ENCODE measurements around the gene ANKS1B.

The ANKS1B gene

GRCh38 chr12:99959549-99960170 lies 25.1 kb downstream of the ANKS1B start:
- Histone ChIP-seq H3K9me3 (ENCODE audit: insufficient read depth, low read length) (no peaks in the 10 kb centered on the region), H3K36me3 (ENCODE audit: insufficient read depth, insufficient read length, low read length) (no peaks in the 10 kb centered on the region), H3K9ac (ENCODE audit: insufficient read length, low read depth) (no peak overlapping the region), H3K27me3 (ENCODE audit: insufficient read depth, insufficient read length) (no peaks in the 10 kb centered on the region), H3K4me1 (ENCODE audit: insufficient read depth, insufficient read length) (no peaks in the 10 kb centered on the region), H3K4me3 (ENCODE audit: insufficient read length, low read depth) (no peak overlapping the region)
- TF ChIP-seq ZNF274 (IDR thresholded peaks at IDR 0.05; ENCODE audit: low read depth, low read length) (no peak), SUZ12 (IDR thresholded peaks at IDR 0.05; ENCODE audit: extremely low read depth, insufficient read depth, insufficient read length) (no peak), YY1 (IDR thresholded peaks at IDR 0.05; ENCODE audit: insufficient read depth, insufficient read length) (no peak)
- DNase-seq (ENCODE audit: low read depth, low spot score): no peak

GRCh38 chr12:99957866-99958466 lies 26.8 kb downstream of the ANKS1B start:
- H3K27me3 ChIP-seq (ENCODE audit: insufficient read depth, insufficient read length): no peaks in the 10 kb centered on the region
- TF ChIP-seq YY1 (IDR thresholded peaks at IDR 0.05; ENCODE audit: insufficient read depth, insufficient read length) (no peak), ZNF274 (IDR thresholded peaks at IDR 0.05; ENCODE audit: low read depth, low read length) (no peak), SUZ12 (IDR thresholded peaks at IDR 0.05; ENCODE audit: extremely low read depth, insufficient read depth, insufficient read length) (no peak)
- H3K9me3 ChIP-seq (ENCODE audit: insufficient read depth, low read length): no peaks in the 10 kb centered on the region
- no peak overlapping the region for H3K9ac ChIP-seq (ENCODE audit: insufficient read length, low read depth)
- no peaks in the 10 kb centered on the region for H3K4me1 ChIP-seq (ENCODE audit: insufficient read depth, insufficient read length)
- no peak overlapping the region for H3K4me3 ChIP-seq (ENCODE audit: insufficient read length, low read depth)
- no peaks in the 10 kb centered on the region for H3K36me3 ChIP-seq (ENCODE audit: insufficient read depth, insufficient read length, low read length)
- no peak for DNase-seq (ENCODE audit: low read depth, low spot score)

- no peaks in the 10 kb centered on the region for H3K9me3 ChIP-seq (ENCODE audit: insufficient read depth, low read length)
- TF ChIP-seq YY1 (IDR thresholded peaks at IDR 0.05; ENCODE audit: insufficient read depth, insufficient read length): no peak
- no peak for TF ChIP-seq SUZ12 (IDR thresholded peaks at IDR 0.05; ENCODE audit: extremely low read depth, insufficient read depth, insufficient read length)
- no peak for TF ChIP-seq ZNF274 (IDR thresholded peaks at IDR 0.05; ENCODE audit: low read depth, low read length)
- H3K9ac ChIP-seq (ENCODE audit: insufficient read length, low read depth): no peak overlapping the region
- H3K27me3 ChIP-seq (ENCODE audit: insufficient read depth, insufficient read length): no peaks in the 10 kb centered on the region
- DNase-seq (ENCODE audit: low read depth, low spot score): no peak
- no peaks in the 10 kb centered on the region for H3K36me3 ChIP-seq (ENCODE audit: insufficient read depth, insufficient read length, low read length)
- H3K4me1 ChIP-seq (ENCODE audit: insufficient read depth, insufficient read length): no peaks in the 10 kb centered on the region
- H3K4me3 ChIP-seq (ENCODE audit: insufficient read length, low read depth): no peak overlapping the region
Observed at GRCh38 chr12:99954724-99955123, 30.0 kb downstream of the ANKS1B start.

GRCh38 chr12:99948370-99948769 lies 36.4 kb downstream of the ANKS1B start:
- Histone ChIP-seq H3K9ac (ENCODE audit: insufficient read length, low read depth) (no peak overlapping the region), H3K36me3 (ENCODE audit: insufficient read depth, insufficient read length, low read length) (no peaks in the 10 kb centered on the region), H3K9me3 (ENCODE audit: insufficient read depth, low read length) (no peaks in the 10 kb centered on the region), H3K27me3 (ENCODE audit: insufficient read depth, insufficient read length) (no peaks in the 10 kb centered on the region), H3K4me3 (ENCODE audit: insufficient read length, low read depth) (no peak overlapping the region), H3K4me1 (ENCODE audit: insufficient read depth, insufficient read length) (no peaks in the 10 kb centered on the region)
- no peak for DNase-seq (ENCODE audit: low read depth, low spot score)
- TF ChIP-seq SUZ12 (IDR thresholded peaks at IDR 0.05; ENCODE audit: extremely low read depth, insufficient read depth, insufficient read length): no peak
- no peak for TF ChIP-seq YY1 (IDR thresholded peaks at IDR 0.05; ENCODE audit: insufficient read depth, insufficient read length)
- TF ChIP-seq ZNF274 (IDR thresholded peaks at IDR 0.05; ENCODE audit: low read depth, low read length): no peak

- Histone ChIP-seq H3K9ac (ENCODE audit: insufficient read length, low read depth) (no peak overlapping the region), H3K4me3 (ENCODE audit: insufficient read length, low read depth) (no peak overlapping the region), H3K27me3 (ENCODE audit: insufficient read depth, insufficient read length) (no peaks in the 10 kb centered on the region), H3K9me3 (ENCODE audit: insufficient read depth, low read length) (no peaks in the 10 kb centered on the region), H3K4me1 (ENCODE audit: insufficient read depth, insufficient read length) (no peaks in the 10 kb centered on the region), H3K36me3 (ENCODE audit: insufficient read depth, insufficient read length, low read length) (no peaks in the 10 kb centered on the region)
- TF ChIP-seq SUZ12 (IDR thresholded peaks at IDR 0.05; ENCODE audit: extremely low read depth, insufficient read depth, insufficient read length): no peak
- TF ChIP-seq ZNF274 (IDR thresholded peaks at IDR 0.05; ENCODE audit: low read depth, low read length): no peak
- TF ChIP-seq YY1 (IDR thresholded peaks at IDR 0.05; ENCODE audit: insufficient read depth, insufficient read length): no peak
- DNase-seq (ENCODE audit: low read depth, low spot score): no peak
Observed at GRCh38 chr12:99946131-99946530, 38.6 kb downstream of the ANKS1B start.

GRCh38 chr12:99935608-99936007 lies 49.1 kb downstream of the ANKS1B start:
- H3K9ac ChIP-seq (ENCODE audit: insufficient read length, low read depth): no peak overlapping the region
- no peak for DNase-seq (ENCODE audit: low read depth, low spot score)
- no peaks in the 10 kb centered on the region for H3K27me3 ChIP-seq (ENCODE audit: insufficient read depth, insufficient read length)
- H3K36me3 ChIP-seq (ENCODE audit: insufficient read depth, insufficient read length, low read length): no peaks in the 10 kb centered on the region
- TF ChIP-seq YY1 (IDR thresholded peaks at IDR 0.05; ENCODE audit: insufficient read depth, insufficient read length): no peak
- no peak for TF ChIP-seq SUZ12 (IDR thresholded peaks at IDR 0.05; ENCODE audit: extremely low read depth, insufficient read depth, insufficient read length)
- no peak for TF ChIP-seq ZNF274 (IDR thresholded peaks at IDR 0.05; ENCODE audit: low read depth, low read length)
- no peaks in the 10 kb centered on the region for H3K9me3 ChIP-seq (ENCODE audit: insufficient read depth, low read length)
- no peaks in the 10 kb centered on the region for H3K4me1 ChIP-seq (ENCODE audit: insufficient read depth, insufficient read length)
- H3K4me3 ChIP-seq (ENCODE audit: insufficient read length, low read depth): no peak overlapping the region

GRCh38 chr12:99926511-99927169 lies 58.1 kb downstream of the ANKS1B start:
- H3K9me3 ChIP-seq (ENCODE audit: insufficient read depth, low read length): no peaks in the 10 kb centered on the region
- H3K4me1 ChIP-seq (ENCODE audit: insufficient read depth, insufficient read length): no peaks in the 10 kb centered on the region
- no peaks in the 10 kb centered on the region for H3K27me3 ChIP-seq (ENCODE audit: insufficient read depth, insufficient read length)
- H3K36me3 ChIP-seq (ENCODE audit: insufficient read depth, insufficient read length, low read length): no peaks in the 10 kb centered on the region
- H3K4me3 ChIP-seq (ENCODE audit: insufficient read length, low read depth): no peak overlapping the region
- no peak overlapping the region for H3K9ac ChIP-seq (ENCODE audit: insufficient read length, low read depth)
- TF ChIP-seq SUZ12 (IDR thresholded peaks at IDR 0.05; ENCODE audit: extremely low read depth, insufficient read depth, insufficient read length) (no peak), YY1 (IDR thresholded peaks at IDR 0.05; ENCODE audit: insufficient read depth, insufficient read length) (no peak), ZNF274 (IDR thresholded peaks at IDR 0.05; ENCODE audit: low read depth, low read length) (no peak)
- DNase-seq (ENCODE audit: low read depth, low spot score): no peak
